ENCODE data around the gene POLR2E.

DNA sequence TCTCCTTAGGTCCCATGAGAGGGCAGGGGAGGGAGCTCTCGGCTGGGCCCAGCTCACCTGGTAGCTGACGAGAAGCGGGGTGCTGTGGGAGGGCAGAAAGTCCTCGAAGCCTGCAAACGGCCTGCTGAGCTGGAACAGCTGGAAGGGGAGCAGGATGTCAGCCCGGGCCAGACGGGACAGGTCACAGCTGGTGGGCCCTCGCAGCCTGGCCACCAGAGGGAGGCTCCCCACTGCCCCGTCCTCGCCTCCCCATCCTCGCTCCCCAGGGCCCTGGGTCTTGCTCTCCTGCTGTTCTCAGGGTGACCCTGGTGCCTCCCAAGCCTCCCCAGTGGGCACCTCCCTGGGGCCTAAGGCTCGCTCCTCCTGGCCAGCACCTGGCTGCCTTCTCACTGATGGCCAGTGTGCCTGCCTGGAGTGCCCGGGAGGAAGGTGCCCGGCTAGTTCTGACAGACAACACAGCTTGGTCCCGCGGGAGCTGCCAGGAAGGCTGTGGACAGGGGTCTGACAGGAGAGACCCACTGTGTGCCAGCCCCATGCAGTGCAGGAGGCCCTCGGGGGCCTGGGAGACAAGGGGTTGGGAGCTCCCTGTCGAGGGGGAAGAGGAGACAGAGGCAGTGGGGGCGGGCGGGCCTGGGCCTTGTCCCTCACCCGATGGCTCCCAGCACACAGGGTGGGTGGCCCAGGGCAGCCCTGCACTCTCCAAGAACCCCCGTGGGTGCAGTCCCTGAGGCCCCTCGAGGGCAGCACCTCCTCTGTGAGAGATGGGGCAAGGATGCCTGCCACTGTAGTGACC is 28.9 kb upstream of the POLR2E start:
- TF ChIP-seq, protein P1, sequence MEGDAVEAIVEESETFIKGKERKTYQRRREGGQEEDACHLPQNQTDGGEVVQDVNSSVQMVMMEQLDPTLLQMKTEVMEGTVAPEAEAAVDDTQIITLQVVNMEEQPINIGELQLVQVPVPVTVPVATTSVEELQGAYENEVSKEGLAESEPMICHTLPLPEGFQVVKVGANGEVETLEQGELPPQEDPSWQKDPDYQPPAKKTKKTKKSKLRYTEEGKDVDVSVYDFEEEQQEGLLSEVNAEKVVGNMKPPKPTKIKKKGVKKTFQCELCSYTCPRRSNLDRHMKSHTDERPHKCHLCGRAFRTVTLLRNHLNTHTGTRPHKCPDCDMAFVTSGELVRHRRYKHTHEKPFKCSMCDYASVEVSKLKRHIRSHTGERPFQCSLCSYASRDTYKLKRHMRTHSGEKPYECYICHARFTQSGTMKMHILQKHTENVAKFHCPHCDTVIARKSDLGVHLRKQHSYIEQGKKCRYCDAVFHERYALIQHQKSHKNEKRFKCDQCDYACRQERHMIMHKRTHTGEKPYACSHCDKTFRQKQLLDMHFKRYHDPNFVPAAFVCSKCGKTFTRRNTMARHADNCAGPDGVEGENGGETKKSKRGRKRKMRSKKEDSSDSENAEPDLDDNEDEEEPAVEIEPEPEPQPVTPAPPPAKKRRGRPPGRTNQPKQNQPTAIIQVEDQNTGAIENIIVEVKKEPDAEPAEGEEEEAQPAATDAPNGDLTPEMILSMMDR (IDR thresholded peaks at IDR 0.05): no peak
- TF ChIP-seq POLR2A (IDR thresholded peaks at IDR 0.05): no peak
